Measurements from ENCODE around the gene SARS2.

GRCh38 chr19:38869836-38870607 lies 60.5 kb downstream of the SARS2 start:
- TF ChIP-seq CTCF (IDR thresholded peaks at IDR 0.05; ENCODE audit: low read depth, low read length, poor library complexity, severe bottlenecking) = peak; percentile 95
- no peak for TF ChIP-seq EZH2phosphoT487 (IDR thresholded peaks at IDR 0.05; ENCODE audit: borderline replicate concordance, low read length)
